Esophagus muscularis mucosa (tissue), 4 donors: ENCODE measurements around the gene CENPB. TPM values are rescaled to one million over a fixed set of nuclear protein-coding genes. Genes with fewer than 3 reads are reported as not detected.

Experiments used
- DNase-seq: peaks from one replicate; pipeline ENCODE4 v3.0.0-alpha.2; 2017; ENCODE audit errors: extremely low spot score
- H3K27ac ChIP-seq, 4 donors: fragments of 200-600 bp; sonication (generic); replicated peaks in 1 of 4; 1 replicate in 3 of 4; 2 replicates in 1 of 4; pipeline ENCODE4 v1.5.1; 2016 to 2019; ENCODE audit warnings: mild to moderate bottlenecking in 1 of 4
- H3K27me3 ChIP-seq, 4 donors: fragments of 200-600 bp; sonication (generic); one replicate each; pipeline versions ENCODE4 v1.5.1 to v1.6.0; 2016 to 2019
- H3K36me3 ChIP-seq, 4 donors: fragments of 200-600 bp; sonication (generic); one replicate each; pipeline ENCODE4 v1.5.1; 2016 to 2019
- H3K4me1 ChIP-seq, 4 donors: fragments of 200-600 bp; sonication (generic); one replicate each; pipeline ENCODE4 v1.5.1; 2016 to 2019
- H3K4me3 ChIP-seq, 4 donors: fragments of 200-600 bp; sonication (generic); 1 replicate in 2 of 4; 2 replicates in 2 of 4; pipeline ENCODE4 v1.5.1; 2016 to 2019; ENCODE audit warnings: mild to moderate bottlenecking in 4 of 4, moderate library complexity in 1 of 4
- H3K9me3 ChIP-seq, 4 donors: fragments of 200-600 bp; sonication (generic); 1 replicate in 3 of 4; 2 replicates in 1 of 4; pipeline ENCODE4 v1.5.1; 2016 to 2019
- EP300 ChIP-seq: sonication (generic); formaldehyde crosslinking; IDR thresholded peaks from one replicate; pipeline ENCODE4 v1.6.1; 2017; ENCODE audit warnings: antibody characterized with exemption
- POLR2AphosphoS5 ChIP-seq, 2 donors: sonication (generic); formaldehyde crosslinking; IDR thresholded peaks; one replicate each; pipeline ENCODE4 v1.6.1; 2017; ENCODE audit warnings: antibody characterized with exemption in 2 of 2
- WGBS: methylation state at CpG from one replicate; pipeline ENCODE4 v1.1.5; 2018; 5-methylcytosine and 5-hydroxymethylcytosine counted together
- intact Hi-C: fragments of 100-400 bp; cut with DNase I; formaldehyde crosslinking; loops from one replicate; pipeline ENCODE4 v1.15.1; 2023
- total RNA-seq, 4 donors: library from RNA; depleted of rRNA; stranded (reverse); fragments of >200 nt; gene quantifications; one replicate each; pipeline versions ENCODE4 v1.1.0 to v1.2.1, GENCODE V29; 2016

CENPB gene
- total RNA-seq, 4 donors from 2014 or later: 131 to 225 (median 199) TPM

GRCh38 chr20:3734111-3734843 lies 52.3 kb downstream of the CENPB start:
- DNase-seq: no peak
- H3K4me3 ChIP-seq: peak overlapping the region; percentile 45 to 64 (median 54)
- H3K4me1 ChIP-seq: peaks cover 35 to 60% (median 42%) of the 10 kb centered on the region in 4 donors
- 67% methylated on average over 12 of the region's 12 CpGs for WGBS
- no peaks in the 10 kb centered on the region for H3K9me3 ChIP-seq
- TF ChIP-seq EP300: no peak
- TF ChIP-seq POLR2AphosphoS5 (IDR thresholded peaks at IDR 0.05): peak; percentile 10 to 15
- peaks cover 0 to 20% (median 0%) of the 10 kb centered on the region in 4 donors for H3K36me3 ChIP-seq
- peaks cover 0 to 47% (median 3%) of the 10 kb centered on the region in 4 donors for H3K27me3 ChIP-seq
- intact Hi-C loops: no loop called here
- H3K27ac ChIP-seq: peak overlapping the region; percentile 65 to 76 (median 68)

Other genes with a start within 250 kb of the CENPB start
- not detected for gene GFRA4, start 123.3 kb downstream of the CENPB start, total RNA-seq
- gene ADAM33, start 104.7 kb downstream of the CENPB start, total RNA-seq: 100 to 1,000 TPM in 1 of 4 donors, 10 to 100 TPM in 3; 45.4 to 144 (median 64.4) TPM
- 10 to 100 TPM; 13.1 to 18.7 (median 13.8) TPM for gene SIGLEC1, start 74.1 kb downstream of the CENPB start, total RNA-seq
- gene HSPA12B, start 54.1 kb downstream of the CENPB start, total RNA-seq: 10 to 100 TPM in 3 of 4 donors, 1 to 10 TPM in 1; 8.9 to 22.2 (median 16.4) TPM
- 10 to 100 TPM; 56.5 to 96.1 (median 73.6) TPM for gene ADISSP, start 19.0 kb downstream of the CENPB start, total RNA-seq
- gene SPEF1, start 5.3 kb downstream of the CENPB start, total RNA-seq: under 1 TPM in 1 of 4 donors, not detected in 3; 0.50 TPM
- 10 to 100 TPM; 29.9 to 43.1 (median 35.6) TPM for gene CDC25B, start 9.6 kb upstream of the CENPB start, total RNA-seq
- gene AP5S1, start 33.8 kb upstream of the CENPB start, total RNA-seq: 10 to 100 TPM in 3 of 4 donors, 1 to 10 TPM in 1; 7.9 to 11.7 (median 11.2) TPM
- 10 to 100 TPM; 34.6 to 56.1 (median 42.8) TPM for gene MAVS, start 60.1 kb upstream of the CENPB start, total RNA-seq
- gene PANK2, start 102.6 kb upstream of the CENPB start, total RNA-seq: 10 to 100 TPM; 42.8 to 52.1 (median 46.6) TPM
- gene RNF24, start 228.8 kb upstream of the CENPB start, total RNA-seq: 10 to 100 TPM in 3 of 4 donors, 1 to 10 TPM in 1; 10.0 to 26.8 (median 18.0) TPM